Fibroblast of skin of back (primary cell): Measurements from ENCODE around the gene RHOT1.
"Not testable (repeated sequence)": the region's sequence is repeated elsewhere in the genome, so short reads cannot be mapped to it uniquely, and the experiment has no call there.

ENCODE experiments used
- DNase-seq: peaks from one replicate; pipeline ENCODE4 v3.0.0-alpha.2; 2013

The RHOT1 gene

DNA sequence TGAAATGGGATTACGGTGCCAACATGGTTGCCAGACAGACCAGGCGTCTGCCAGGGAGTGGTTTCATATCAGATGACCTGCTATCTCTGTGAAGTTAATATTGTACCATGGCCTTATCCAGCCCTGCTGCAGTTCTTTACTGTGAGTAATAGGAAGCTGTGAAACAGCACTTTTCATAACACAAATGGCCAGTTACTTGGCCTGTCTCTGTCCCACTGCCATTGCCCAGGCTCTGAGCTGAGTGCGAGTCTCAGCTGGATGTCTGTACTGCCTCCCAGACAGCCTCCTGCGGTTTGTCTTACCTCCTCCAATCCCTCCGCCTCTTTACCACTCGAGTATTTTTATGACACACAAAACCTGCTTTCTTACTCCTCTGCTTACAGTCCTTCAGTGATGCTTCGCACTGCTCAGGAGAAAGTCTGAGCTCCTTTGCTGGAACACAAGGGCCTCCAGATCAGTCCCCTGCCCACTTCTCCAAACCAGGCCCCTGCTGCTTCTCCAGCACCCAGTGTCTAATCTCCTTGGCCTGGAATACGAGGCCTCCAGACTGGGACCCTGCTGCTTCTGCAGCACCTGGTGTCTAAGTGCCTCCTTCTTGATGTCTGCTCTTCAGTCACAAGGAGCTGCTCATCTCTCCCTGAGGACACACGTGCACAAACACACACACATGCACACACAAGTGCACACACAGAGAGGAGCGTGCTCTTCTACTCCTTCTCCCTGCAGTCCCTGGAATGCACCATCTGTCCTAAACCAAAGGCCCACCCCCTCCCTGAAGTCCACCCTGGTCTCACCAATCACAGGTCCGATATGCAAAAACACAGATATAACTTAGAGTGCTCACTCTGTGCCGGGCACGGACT, 17.1 kb upstream of the RHOT1 start:
- DNase-seq: no peak

DNA sequence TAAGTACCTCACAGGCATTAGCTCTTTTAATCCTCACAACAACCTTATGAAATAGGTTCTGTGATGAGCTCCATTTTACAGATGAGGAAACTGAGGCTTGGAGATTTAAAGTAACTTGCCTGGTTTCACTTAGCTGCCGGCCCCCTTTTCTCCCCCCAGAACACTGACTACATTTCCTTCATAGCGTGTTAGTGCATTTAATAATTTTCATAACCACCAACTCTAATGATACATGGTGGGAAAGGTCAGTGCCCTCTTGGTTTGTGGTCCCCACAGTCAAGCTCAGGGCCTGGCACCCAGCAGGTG, 16.5 kb upstream of the RHOT1 start:
- no peak for DNase-seq

DNA sequence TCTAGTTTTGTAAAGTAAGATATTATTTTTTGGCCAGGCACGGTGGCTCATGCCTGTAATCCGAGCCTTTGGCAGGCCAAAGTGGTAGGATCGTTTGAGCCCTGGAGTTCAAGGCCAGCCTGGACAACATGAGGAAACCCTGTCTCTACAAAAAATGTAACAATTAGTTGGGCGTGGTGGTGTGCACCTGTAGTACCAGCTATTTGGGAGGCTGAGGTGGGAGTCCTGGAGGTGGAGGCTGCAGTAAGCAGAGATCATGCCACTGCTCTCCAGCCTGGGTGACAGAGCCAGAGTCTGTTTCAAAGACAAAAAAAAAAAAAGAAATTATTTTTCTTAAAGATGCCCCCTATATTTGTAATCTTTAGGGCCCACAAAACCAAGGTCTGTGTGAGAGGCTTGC, 16.0 kb upstream of the RHOT1 start:
- no peak for DNase-seq

DNA sequence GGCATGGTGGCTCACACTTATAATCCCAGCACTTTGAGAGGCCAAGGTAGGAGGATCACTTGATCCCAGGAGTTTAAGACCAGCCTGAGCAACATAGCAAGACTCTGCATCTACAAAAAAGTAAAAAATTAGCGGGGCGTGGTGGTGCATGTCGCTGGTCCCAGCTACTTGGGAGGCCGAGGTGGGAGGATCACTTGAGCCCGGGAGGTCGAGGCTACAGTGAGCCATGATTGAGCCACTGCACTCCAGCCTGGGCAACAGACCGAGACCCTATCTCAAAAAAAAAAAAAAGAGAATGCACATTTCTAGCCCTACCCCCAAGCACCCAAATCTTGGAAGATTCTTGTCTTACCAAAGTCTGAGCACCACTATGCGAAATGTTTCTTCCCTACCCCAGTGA, 15.6 kb upstream of the RHOT1 start:
- DNase-seq: no peak

DNA sequence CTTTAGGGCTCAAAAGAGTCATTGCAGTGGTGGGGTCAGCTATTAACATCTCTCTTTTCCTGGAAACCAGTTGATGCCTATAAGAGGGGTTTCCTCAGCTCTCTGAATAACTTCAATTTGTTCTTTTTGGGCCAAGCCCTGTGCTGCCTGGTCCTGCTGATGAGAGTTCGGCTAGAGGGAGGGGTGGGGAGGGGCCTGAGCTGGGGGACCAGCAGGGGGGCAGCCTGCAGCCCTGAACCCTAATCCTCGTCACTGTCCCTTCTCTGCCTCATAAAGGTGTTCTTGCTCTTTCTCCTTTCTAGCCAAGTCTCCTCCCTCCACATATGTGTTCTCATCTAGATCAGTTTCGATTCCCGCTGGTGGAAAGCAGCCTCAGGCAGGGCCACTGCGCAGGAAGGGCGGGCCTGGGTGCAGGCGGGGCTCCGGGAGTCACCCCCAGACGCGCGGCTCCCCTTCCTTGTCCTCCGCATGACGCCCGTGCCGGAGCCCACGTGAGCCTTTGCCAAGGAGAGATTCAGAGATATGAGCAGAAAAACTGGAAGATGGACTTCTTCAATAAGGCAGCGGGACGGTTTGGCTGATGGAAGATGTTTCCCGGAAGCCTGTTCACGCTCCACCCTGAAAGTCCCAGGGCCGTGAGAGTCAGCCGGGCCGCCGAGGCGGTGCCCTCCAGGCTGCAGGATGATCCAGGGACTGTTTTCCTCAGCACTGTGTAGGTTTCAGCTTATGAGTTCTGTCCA, 15.0 kb upstream of the RHOT1 start:
- DNase-seq: peak; percentile 62

DNA sequence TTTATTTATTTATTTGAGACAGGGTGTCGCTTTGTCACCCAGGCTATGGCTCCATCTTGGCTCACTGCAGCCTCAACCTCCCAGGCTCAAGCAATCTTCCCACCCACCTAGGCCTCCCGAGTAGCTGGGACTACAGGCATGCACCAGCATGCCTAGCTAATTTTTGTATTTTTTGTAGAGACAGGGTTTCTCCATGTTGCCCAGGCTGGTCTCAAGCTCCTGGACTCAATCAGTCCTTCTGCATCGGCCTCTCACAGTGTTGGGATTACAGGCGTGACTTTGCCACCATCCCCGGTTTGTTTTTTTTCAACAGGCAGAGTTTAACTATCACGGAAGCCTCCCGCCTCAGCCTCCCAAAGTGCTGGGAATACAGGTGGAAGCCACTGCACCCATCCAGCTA, 13.8 kb upstream of the RHOT1 start:
- DNase-seq: not testable (repeated sequence)

DNA sequence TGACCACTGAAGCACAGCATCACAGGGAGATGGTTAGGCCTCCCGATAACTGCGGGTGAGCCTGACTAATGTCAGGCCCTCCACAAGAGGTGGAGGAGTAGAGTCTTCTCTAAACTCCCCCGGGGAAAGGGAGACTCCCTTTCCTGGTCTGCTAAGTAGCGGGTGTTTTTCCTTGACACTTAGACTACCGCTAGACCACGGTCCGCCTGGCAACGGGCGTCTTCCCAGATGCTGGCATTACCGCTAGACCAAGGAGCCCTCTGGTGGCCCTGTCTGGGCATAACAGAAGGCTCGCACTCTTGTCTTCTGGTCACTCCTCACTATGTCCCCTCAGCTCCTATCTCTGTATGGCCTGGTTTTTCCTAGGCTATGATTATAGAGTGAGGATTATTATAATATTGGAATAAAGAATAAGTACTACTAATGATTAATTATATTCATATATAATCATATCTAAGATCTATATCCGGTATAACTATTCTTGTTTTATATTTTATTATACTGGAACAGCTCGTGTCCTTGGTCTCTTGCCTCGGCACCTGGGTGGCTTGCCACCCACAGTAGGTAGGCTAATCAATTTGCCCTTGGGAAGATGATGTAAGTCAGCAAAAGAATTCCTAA, 6.7 kb upstream of the RHOT1 start:
- peak; percentile 23 for DNase-seq

DNA sequence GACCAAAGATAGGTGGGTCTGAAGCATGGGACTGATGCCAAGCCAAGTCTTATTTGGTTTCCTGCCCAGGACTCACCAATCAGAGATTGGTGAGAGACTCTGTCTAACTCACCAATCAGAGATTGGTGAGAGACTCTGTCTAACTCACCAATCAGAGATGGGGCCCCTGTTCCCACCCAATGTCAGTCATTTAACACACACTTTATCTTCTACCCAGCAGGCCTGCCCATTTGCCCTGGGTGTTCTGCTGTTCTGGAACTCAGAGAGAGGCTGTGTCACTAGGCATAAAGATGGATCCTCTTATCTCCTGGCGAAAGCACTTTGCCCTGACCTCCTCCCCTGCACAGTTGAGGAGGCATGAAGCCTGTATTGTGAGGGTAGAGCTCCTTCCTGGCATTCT, 5.4 kb upstream of the RHOT1 start:
- DNase-seq: no peak

DNA sequence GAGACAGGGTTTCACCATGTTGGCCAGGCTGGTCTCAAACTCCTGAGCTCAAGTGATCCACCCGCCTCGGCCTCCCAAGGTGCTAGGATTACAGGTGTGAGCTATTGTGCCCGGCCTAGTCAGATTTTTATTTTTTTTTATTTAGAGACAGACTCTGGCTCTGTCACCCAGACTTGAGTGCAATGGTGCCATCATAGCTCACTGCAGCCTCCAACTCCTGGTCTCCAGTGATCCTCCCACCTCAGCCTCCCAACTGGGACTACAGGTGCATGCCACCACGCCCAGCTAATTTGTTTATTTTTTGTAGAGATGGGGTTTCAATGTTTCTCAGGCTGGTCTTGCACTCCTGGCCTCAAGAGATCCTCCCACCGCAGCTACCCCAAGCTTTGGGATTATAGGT, 2.8 kb upstream of the RHOT1 start:
- not testable (repeated sequence) for DNase-seq

DNA sequence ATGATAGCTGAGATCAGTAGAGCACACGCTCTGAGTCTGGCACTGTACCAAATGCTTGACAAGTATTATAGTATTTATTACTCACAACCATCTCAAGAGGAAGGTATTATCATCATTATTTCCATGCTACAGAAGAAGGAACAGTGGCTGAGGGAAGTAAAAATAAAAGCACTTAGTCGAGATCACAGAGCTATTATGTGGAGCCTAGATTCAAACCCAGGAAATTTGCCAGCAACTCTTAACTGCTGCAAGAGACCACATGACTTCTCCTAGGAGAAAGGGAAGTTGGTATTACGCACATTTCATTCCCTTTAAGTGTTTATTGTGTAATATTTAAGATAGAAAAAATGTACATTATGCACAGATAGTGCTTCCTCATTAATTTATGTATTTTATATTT, 1.0 kb upstream of the RHOT1 start:
- DNase-seq: peak; percentile 72

DNA sequence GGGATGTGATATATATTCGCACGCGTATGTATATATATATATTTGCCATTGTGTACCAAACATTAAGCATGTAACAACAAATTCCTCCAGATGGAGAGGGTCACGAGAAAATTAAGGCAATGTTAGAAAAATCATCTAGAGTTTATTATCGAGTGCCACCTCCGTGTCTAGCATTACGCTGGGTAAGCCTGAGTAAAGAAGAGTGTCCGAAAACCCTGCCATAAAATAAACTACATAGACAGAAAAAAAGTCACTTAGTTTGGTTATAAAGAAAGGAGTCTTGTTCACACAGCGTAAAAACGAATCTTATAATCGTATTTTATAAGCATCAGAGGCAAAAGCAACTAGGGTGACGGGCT, 644 bp upstream of the RHOT1 start:
- DNase-seq: no peak

DNA sequence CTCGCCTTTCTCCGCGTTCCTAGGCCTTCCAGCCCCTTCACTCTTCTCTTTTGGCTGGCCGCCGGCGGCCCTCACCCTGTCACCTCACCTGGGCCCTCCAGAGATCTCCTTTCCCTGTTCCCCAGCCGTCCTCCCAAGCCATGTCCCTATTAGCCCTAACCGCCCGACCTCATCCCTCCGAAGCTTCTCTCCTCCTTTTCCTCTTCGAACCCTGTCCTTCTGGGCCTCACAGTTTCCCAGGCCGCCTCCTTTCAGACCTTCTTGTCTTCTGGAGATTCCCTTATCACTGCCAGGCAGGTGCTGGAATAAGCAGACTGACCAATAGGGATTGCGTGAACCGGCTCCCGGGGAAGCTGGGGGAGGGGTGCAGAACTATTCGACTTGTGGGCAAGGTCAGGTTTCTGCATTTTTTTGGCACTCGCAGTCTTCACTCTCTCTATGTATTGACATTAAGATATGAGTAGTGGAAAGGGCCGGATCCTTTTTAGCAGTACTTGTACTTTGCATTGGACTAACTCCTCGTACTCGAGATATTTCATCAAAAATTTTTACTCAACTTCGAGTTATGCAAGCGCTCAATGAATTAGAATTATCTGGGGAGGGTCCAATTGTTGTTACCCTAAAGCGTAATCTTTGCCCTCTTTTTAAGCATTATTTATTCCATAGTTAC, 690 bp downstream of the RHOT1 start:
- DNase-seq: peak; percentile 72

DNA sequence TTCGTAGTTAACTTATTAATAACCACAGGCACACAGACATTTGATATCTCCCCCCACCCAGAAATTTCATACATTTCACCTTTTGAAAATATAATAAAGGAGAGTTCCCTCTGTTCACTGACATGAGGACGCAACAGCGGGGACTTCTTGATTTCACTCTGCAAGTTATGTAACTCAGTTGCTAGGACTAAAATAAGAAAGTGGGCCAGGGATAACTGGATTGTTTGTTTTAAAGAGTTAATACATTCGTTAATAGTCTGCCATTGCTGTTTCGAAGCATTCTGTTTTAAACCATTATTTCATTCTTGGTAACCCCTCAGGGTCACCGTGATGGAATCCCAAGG, 1.2 kb downstream of the RHOT1 start:
- no peak for DNase-seq

DNA sequence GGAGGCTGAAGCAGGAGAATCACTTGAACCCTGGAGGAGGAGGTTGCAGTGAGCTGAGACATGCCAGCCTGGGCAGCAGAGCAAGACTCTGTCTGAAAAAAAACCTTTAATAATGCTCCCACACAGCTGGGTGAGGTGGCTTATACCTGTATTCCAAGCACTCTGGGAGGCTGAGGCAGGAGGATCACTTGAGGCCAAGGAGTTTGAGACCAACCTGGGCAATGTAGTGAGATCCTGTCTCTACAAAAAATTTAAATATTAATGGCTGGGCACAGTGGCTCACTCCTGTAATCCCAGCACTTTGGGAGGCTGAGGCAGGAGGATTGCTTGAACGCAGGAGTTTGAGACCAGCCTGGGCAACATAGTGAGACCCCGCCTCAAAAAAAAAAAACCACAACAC, 2.1 kb downstream of the RHOT1 start:
- not testable (repeated sequence) for DNase-seq

DNA sequence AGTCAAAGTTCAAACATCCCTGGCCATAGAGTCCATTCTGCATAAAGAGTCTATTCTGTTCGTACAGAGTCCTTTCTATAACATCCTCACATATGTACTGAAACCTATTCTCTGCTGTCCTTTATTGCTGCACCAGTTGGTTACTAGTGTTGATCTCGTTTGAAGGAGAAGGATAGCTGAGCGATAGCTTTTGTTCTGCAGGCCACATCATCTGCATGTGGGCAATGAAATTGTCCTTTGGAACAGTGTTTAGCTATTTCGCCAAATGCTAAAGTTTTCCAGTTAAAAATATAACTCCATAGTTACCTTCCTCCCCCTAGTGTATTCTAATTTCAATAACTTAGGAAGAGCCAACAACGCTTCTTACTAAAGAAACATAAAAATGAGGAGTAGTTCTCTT, 6.0 kb downstream of the RHOT1 start:
- DNase-seq: no peak

DNA sequence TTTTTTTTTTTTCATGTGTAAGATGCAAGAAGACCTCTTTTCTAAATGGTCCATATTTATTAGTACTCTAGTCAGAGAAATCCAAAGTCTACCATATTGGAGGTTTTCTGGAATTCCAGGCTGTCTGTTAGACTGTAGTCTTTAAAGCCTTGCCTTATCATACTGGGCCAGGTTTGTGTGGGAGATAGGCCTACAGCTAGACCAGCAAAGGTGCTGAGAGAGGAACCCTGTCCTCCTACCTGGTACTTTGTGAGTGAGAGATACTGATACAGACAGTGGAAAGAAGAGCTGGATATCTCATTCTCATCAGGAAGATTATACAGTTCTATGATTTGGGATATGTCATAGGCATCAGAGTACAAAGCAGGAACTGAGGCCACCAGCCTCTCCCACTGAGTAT, 8.1 kb downstream of the RHOT1 start:
- no peak for DNase-seq

DNA sequence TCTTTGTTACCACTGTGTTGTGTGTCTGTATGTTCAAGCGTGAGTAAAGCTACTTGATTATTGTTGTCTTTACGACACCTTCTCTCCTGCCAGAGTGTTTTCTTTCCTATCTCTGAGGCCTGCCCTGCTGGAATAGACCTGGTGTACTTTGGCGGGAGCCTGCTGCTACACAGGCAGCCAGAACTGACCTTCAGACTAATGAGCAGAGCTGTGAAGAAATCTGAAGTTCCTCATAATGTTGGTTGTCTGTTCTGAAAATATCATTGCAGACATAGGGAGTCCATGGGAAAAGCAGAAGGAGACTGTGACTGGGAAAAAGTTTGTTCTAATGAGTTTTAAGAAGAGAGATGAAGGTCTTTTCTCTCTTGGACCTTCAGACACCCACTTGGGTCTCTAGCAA, 9.8 kb downstream of the RHOT1 start:
- no peak for DNase-seq

DNA sequence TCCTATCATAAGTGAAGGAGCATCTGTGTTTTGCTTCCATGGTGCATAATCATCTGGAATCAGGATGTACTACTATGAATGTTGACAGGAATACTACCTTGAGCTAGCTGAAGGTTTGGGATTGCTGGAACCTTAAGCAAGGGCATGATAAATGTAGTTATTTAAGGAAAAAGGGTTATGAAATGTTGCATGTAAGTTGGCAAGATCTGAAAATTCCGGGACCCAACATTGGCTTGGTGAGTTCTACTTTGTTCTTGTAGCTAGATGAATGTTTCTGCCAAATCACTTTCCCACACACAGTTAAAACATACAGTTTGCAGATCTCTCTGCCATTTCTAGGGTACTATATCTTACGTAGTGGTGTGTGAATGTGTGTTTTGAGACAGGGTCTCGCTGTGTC, 13.6 kb downstream of the RHOT1 start:
- no peak for DNase-seq

DNA sequence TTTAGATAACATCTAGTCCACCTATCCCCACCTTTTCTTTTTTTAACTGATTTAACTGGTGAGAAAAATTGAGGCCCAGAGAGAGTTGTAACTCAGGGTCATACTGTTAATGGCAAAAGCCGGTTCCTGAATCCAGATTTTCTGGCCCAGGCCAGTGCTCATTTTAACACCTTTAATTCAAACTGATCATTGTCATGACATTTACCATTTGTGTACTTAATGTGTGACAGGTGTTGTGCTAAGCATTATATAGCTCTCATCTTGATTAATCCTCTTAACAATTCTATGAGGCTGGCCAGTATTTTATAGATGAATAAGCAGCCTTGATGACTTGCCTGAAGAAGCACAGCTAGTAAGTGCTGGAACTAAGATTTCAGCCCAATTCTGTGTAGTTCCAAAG, 14.4 kb downstream of the RHOT1 start:
- DNase-seq: no peak

DNA sequence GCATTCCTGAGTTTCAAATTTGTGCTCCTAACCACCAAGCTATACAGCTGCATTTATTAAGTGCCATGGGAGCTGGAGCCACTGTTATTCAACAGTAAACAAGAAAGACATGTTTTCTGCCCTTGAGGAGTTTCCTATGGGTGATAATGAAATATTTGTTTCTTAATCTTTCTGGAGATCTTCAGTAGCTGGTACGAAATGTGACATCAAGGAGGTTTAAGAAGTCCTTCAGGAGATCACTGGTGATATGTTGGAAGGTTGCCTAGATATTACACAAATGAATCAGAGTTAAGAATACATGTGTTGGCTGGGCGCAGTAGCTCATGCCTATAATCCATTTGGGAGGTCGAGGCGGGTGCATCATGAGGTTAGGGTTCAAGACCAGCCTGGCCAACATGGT, 14.9 kb downstream of the RHOT1 start:
- peak; percentile 52 for DNase-seq

DNA sequence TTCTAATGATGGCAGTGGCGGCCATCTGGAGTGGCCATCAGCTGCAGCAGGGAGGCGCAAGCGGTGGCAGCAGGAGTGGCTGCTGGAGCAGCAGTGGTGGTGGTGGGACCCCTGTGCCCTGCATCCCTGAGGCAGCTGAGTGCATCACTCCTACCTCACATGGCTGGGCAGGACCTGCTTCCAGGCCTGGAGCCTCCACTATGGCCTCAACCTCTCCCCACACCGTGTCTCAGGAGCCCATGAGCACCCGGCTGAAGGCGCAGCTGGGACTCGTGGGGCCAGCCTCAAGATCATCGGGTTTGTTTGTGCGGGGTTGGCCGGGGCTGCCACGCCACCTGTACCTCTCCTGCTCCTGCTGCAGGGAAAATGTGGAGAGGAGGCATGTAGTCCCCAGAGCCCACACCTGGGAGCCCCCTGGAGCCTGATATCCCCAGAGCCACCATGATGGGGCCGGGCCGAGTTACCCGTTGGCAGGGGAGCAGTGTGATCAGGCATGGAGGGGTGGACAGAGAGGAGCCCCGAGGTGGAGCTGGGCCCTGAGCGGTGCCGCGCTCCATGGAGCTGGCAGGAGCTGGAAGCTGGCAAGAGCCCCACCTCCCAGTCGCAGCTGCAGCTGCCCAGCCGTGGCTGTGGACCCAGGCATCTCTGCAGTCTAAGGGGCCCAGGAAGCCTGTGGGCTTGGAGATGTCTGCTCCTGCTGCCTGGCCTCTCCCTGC, 16.7 kb downstream of the RHOT1 start:
- DNase-seq: no peak

DNA sequence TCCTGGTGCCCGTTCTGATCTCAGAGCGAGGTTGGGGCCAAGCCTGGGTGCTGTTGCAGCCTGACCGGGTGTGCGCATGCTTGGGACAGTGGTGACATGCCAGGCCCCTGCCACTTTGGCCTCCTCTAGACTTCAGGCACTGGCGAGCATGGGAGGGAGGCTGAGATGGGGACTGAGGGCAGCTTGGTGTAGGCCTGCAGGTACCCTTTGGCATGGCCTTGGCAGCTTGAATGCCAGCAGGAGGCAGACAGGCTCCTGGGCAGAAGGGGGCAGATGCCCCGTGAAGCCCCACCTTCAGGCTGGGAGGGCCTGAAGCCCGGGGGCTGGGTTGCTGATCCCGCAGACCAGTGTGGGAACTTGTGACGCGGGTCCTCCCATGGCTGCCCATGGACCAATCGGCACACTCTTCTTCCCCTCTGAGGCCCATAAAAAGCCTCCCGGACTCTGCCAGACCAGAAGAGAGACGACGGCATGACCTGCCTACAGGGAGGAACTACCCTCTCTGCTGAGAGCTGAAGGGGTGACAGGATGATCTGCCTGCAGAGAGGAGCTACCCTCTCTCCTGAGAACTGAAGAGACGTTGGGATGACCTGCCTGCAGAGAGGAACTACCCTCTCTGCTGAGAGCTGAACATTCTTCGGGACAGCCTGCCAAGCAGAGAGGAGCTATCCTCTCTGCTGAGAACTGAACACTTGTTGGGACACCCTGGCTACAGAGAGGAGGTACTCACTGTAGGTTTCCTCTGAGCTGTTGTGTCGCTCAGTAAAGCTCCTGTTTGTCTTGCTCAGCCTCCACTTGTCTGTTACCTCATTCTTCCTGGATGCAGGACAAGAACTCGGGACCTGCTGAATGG, 17.5 kb downstream of the RHOT1 start:
- no peak for DNase-seq
